Activated T-helper 9 cell treated with anti-CD3 and anti-CD28 coated beads, Interleukin-2, amount 50 U/mL, for 16 hours (primary cell): Measurements from ENCODE around the gene PNMA8C.

Source experiments
- DNase-seq: peaks from one replicate; pipeline ENCODE4 v3.0.0-alpha.2; 2020; ENCODE audit warnings: low read depth

The PNMA8C gene

GRCh38 chr19:46428239-46429135 lies at the start of gene PNMA8C:
Gene PNMA8C (minus strand): TSS chr19:46428936. CDS start chr19:46428359, 577 bp downstream.
- DNase-seq, result no peak

GRCh38 chr19:46475986-46476385 lies 47.2 kb upstream of the PNMA8C start:
- no peak for DNase-seq

- DNase-seq, result no peak
Measured at GRCh38 chr19:46474211-46474610, 45.5 kb upstream of the PNMA8C start.

- no peak for DNase-seq
Measured at GRCh38 chr19:46472592-46472991, 43.9 kb upstream of the PNMA8C start.

- no peak for DNase-seq
Measured at GRCh38 chr19:46471811-46472543, 43.2 kb upstream of the PNMA8C start.

GRCh38 chr19:46471116-46471733 lies 42.5 kb upstream of the PNMA8C start, which contains the start of gene PNMA8A:
Gene PNMA8A (minus strand): TSS chr19:46471563. CDS start chr19:46471035, 528 bp downstream.
- no peak for DNase-seq

GRCh38 chr19:46470376-46470775 lies 41.6 kb upstream of the PNMA8C start:
- no peak for DNase-seq

- no peak for DNase-seq
Measured at GRCh38 chr19:46469541-46470185, 40.9 kb upstream of the PNMA8C start.

GRCh38 chr19:46466536-46467196 lies 37.9 kb upstream of the PNMA8C start:
- no peak for DNase-seq

- no peak for DNase-seq
Measured at GRCh38 chr19:46463516-46463915, 34.8 kb upstream of the PNMA8C start.

- no peak for DNase-seq
Measured at GRCh38 chr19:46461537-46461936, 32.8 kb upstream of the PNMA8C start.

GRCh38 chr19:46460981-46461380 lies 32.2 kb upstream of the PNMA8C start:
- DNase-seq, result no peak

GRCh38 chr19:46460055-46460454 lies 31.3 kb upstream of the PNMA8C start:
- DNase-seq, result no peak

GRCh38 chr19:46456930-46457329 lies 28.2 kb upstream of the PNMA8C start:
- no peak for DNase-seq

GRCh38 chr19:46454244-46454643 lies 25.5 kb upstream of the PNMA8C start:
- no peak for DNase-seq

GRCh38 chr19:46453661-46454060 lies 24.9 kb upstream of the PNMA8C start:
- no peak for DNase-seq

- no peak for DNase-seq
Measured at GRCh38 chr19:46452186-46452585, 23.4 kb upstream of the PNMA8C start.

GRCh38 chr19:46451352-46451751 lies 22.6 kb upstream of the PNMA8C start:
- DNase-seq, result no peak

GRCh38 chr19:46450737-46451136 lies 22.0 kb upstream of the PNMA8C start:
- DNase-seq, result no peak

GRCh38 chr19:46449228-46449627 lies 20.5 kb upstream of the PNMA8C start:
- DNase-seq, result no peak

- no peak for DNase-seq
Measured at GRCh38 chr19:46448601-46449000, 19.9 kb upstream of the PNMA8C start.

GRCh38 chr19:46447824-46448223 lies 19.1 kb upstream of the PNMA8C start:
- DNase-seq, result no peak
